GM12878 (cell line): ENCODE results near the gene HIF3A. TPM values are rescaled to one million over a fixed set of nuclear protein-coding genes. Genes with fewer than 3 reads are reported as not detected.

ENCODE experiments used
- ATAC-seq: fragments of 200-7000 bp; cut with Tn5 transposase; 3 replicates; pipeline ENCODE4 v1.9.1; 2020; ENCODE audit warnings: mild to moderate bottlenecking, moderate library complexity
- BruUV-seq: library from RNA; stranded (reverse); fragments of 400-500 nt; replicated peaks from 2 replicates; lab custom pipeline; 2021; lab: Mats Ljungman, UMichigan
- CTCF ChIA-PET: fragments of 300-600 bp; sonication (Branson Sonifier 250); formaldehyde crosslinking; extraction: SDS; loops from one replicate; lab custom pipeline; 2021; ENCODE audit warnings: inconsistent platforms; lab: Yijun Ruan, JAX
- POLR2A ChIA-PET: fragments of 350-600 bp; formaldehyde crosslinking; extraction: SDS; loops from one replicate; lab custom pipeline; 2021; ENCODE audit warnings: inconsistent platforms; lab: Charles Lee
- RAD21 ChIA-PET: fragments of 300-600 bp; sonication (Branson Sonifier 250); formaldehyde crosslinking; loops from one replicate; lab custom pipeline; 2023; ENCODE audit warnings: antibody characterized with exemption; ENCODE audit not compliant: unreplicated experiment; lab: Charles Lee
- SMC1A ChIA-PET: fragments of 300-600 bp; sonication (Branson Sonifier 250); formaldehyde crosslinking; loops from one replicate; lab custom pipeline; 2023; ENCODE audit not compliant: unreplicated experiment, uncharacterized antibody; lab: Charles Lee
- DNase-seq: peaks from one replicate; pipeline ENCODE4 v3.0.0-alpha.2; 2011; ENCODE audit warnings: low read depth, low spot score
- FAIRE-seq: peaks from 3 replicates; lab custom pipeline; 2011; peaks lifted over from hg19 to GRCh38; lab: Jason Lieb, UNC
- H2AFZ ChIP-seq: 2 replicates; pipeline ENCODE4 v1.6.0; 2011; ENCODE audit warnings: low read depth, low read length, control low read depth; ENCODE audit not compliant: control insufficient read depth
- H3K27ac ChIP-seq: 2 replicates; pipeline ENCODE4 v1.5.1; 2011; ENCODE audit warnings: control low read depth; ENCODE audit not compliant: control insufficient read depth, insufficient read depth
- H3K27me3 ChIP-seq, 2 experiments: replicated peaks in 1 of 2; 2 replicates each; pipeline versions ENCODE4 v1.6.0 to v1.6.1; 2011; ENCODE audit warnings: low read length in 1 of 2; ENCODE audit not compliant: control insufficient read depth in 2 of 2, insufficient read depth in 2 of 2
- H3K36me3 ChIP-seq, 2 experiments: 2 replicates each; pipeline ENCODE4 v1.5.1; 2011; ENCODE audit warnings: low read length in 1 of 2; ENCODE audit not compliant: control insufficient read depth in 2 of 2, insufficient read depth in 2 of 2
- H3K4me1 ChIP-seq: 2 replicates; pipeline ENCODE4 v1.6.1; 2011; ENCODE audit warnings: mild to moderate bottlenecking, low read length, moderate library complexity, mixed read lengths; ENCODE audit not compliant: control insufficient read depth, insufficient read depth
- H3K4me2 ChIP-seq: 2 replicates; pipeline ENCODE4 v1.6.0; 2011; ENCODE audit warnings: control low read depth; ENCODE audit not compliant: control insufficient read depth, insufficient read depth
- H3K4me3 ChIP-seq: fragments of 200-600 bp; sonication (generic); 2 replicates; pipeline ENCODE4 v1.5.1; 2016
- H3K79me2 ChIP-seq: 2 replicates; pipeline ENCODE4 v1.6.0; 2011; ENCODE audit warnings: low read length; ENCODE audit not compliant: control insufficient read depth, insufficient read depth
- H3K9ac ChIP-seq: 2 replicates; pipeline ENCODE4 v1.8.0; 2011; ENCODE audit warnings: low read length, control low read depth, mixed read lengths; ENCODE audit not compliant: control insufficient read depth, insufficient read depth
- H3K9me3 ChIP-seq: replicated peaks from 3 replicates; pipeline ENCODE4 v1.5.1; 2011; ENCODE audit warnings: mild to moderate bottlenecking, low read length; ENCODE audit not compliant: control insufficient read depth, insufficient read depth
- H4K20me1 ChIP-seq: 2 replicates; pipeline ENCODE4 v1.6.0; 2011; ENCODE audit not compliant: control insufficient read depth, insufficient read depth
- CEBPZ ChIP-seq: fragments of 150-350 bp; IDR thresholded peaks from 2 replicates; pipeline ENCODE4 v1.6.1; 2016; ENCODE audit warnings: low read depth, low read length
- E4F1 ChIP-seq: fragments of 450-650 bp; IDR thresholded peaks from 2 replicates; pipeline ENCODE4 v1.6.1; 2018; ENCODE audit warnings: borderline replicate concordance, mild to moderate bottlenecking; ENCODE audit not compliant: partially characterized antibody
- GABPA ChIP-seq: IDR thresholded peaks from 2 replicates; pipeline ENCODE4 v1.6.1; 2014; ENCODE audit warnings: antibody characterized with exemption, low read depth, mild to moderate bottlenecking, inconsistent platforms
- HDAC6 ChIP-seq: fragments of 200-600 bp; sonication (generic); IDR thresholded peaks from one replicate; pipeline ENCODE4 v1.8.0; 2017; ENCODE audit warnings: antibody characterized with exemption; ENCODE audit not compliant: unreplicated experiment
- MLLT1 ChIP-seq: fragments of 450-650 bp; IDR thresholded peaks from 2 replicates; pipeline ENCODE4 v1.6.1; 2016; ENCODE audit warnings: mild to moderate bottlenecking
- NFXL1 ChIP-seq: fragments of 450-650 bp; IDR thresholded peaks from 2 replicates; pipeline ENCODE4 v1.6.1; 2017; ENCODE audit warnings: antibody characterized with exemption, mild to moderate bottlenecking, borderline replicate concordance
- NR2C2 ChIP-seq: IDR thresholded peaks from 2 replicates; pipeline ENCODE4 v1.6.1; 2011; ENCODE audit warnings: borderline replicate concordance, low read depth; ENCODE audit not compliant: control insufficient read depth, insufficient read length
- POLR2A ChIP-seq: IDR thresholded peaks from 2 replicates; pipeline ENCODE4 v1.6.1; 2011; ENCODE audit warnings: low read depth, mild to moderate bottlenecking, low read length
- RAD21 ChIP-seq: IDR thresholded peaks from 2 replicates; pipeline ENCODE4 v1.6.1; 2011; ENCODE audit warnings: mild to moderate bottlenecking, low read depth, low read length, moderate library complexity; ENCODE audit not compliant: insufficient read depth
- RAD51 ChIP-seq: fragments of 450-650 bp; IDR thresholded peaks from 2 replicates; pipeline ENCODE4 v1.6.1; 2016; ENCODE audit warnings: moderate library complexity, mild to moderate bottlenecking, inconsistent platforms
- RCOR1 ChIP-seq: conservative IDR thresholded peaks from 2 replicates; pipeline ENCODE4 v1.6.1; 2012; ENCODE audit warnings: low read depth, low read length, improper control_type of control experiment
- SP1 ChIP-seq: IDR thresholded peaks from one replicate; pipeline ENCODE4 v1.6.1; 2011; ENCODE audit warnings: low read depth, low read length
- SREBF2 ChIP-seq: IDR thresholded peaks from 2 replicates; pipeline ENCODE4 v1.6.1; 2012; ENCODE audit warnings: mild to moderate bottlenecking, low read length
- SRF ChIP-seq, 2 experiments: IDR thresholded peaks; 2 replicates each; pipeline ENCODE4 v1.6.1; 2011; ENCODE audit warnings: low read depth in 2 of 2, low read length in 2 of 2, mild to moderate bottlenecking in 1 of 2, moderate library complexity in 1 of 2
- TCF12 ChIP-seq: IDR thresholded peaks from 2 replicates; pipeline ENCODE4 v1.6.1; 2011; ENCODE audit warnings: low read depth, mild to moderate bottlenecking, low read length
- WRNIP1 ChIP-seq: IDR thresholded peaks from 2 replicates; pipeline ENCODE4 v1.6.1; 2011; ENCODE audit warnings: low read depth, low read length, improper control_type of control experiment, borderline replicate concordance
- WGBS: methylation state at CpG from one replicate; pipeline ENCODE4 v1.1.6; 2016; ENCODE audit warnings: low lambda C conversion rate; ENCODE audit not compliant: insufficient replicate concordance, insufficient coverage; ENCODE audit errors: missing lambda C conversion rate; 5-methylcytosine and 5-hydroxymethylcytosine counted together
- in situ Hi-C: fragments of 300-500 bp; cut with MboI; formaldehyde crosslinking; loops from 9 replicates; pipeline ENCODE4 v1.14.3; 2018; ENCODE audit warnings: mixed read lengths
- intact Hi-C: fragments of 100-400 bp; cut with micrococcal nuclease; formaldehyde crosslinking; loops from one replicate; pipeline ENCODE4 v1.14.2; 2022; ENCODE audit not compliant: unreplicated experiment
- polyA plus RNA-seq, 11 experiments: library from polyadenylated mRNA; depleted of rRNA in 4 of 11; unstranded in 6 of 11; stranded (reverse) in 5 of 11; fragments of >200 nt; fragmentation: Nextera tagmentation in 4 of 11; fragmentation: Illumina TruSeq in 1 of 11; extraction: Ambion mirVana in 4 of 11; extraction: Trizol in 1 of 11; gene quantifications; 1 replicate in 1 of 11; 2 replicates in 10 of 11; pipeline versions ENCODE4 v1.2.1 to v1.2.3, GENCODE V29; 2011 to 2016; ENCODE audit warnings: inconsistent platforms in 2 of 11, missing spikeins in 2 of 11, low read depth in 1 of 11
- total RNA-seq, 4 experiments: library from RNA; depleted of rRNA in 3 of 4; stranded (reverse); fragments of >200 nt in 3 of 4; fragmentation: Illumina TruSeq in 1 of 4; extraction: Trizol in 1 of 4; gene quantifications; 2 replicates each; pipeline versions ENCODE4 v1.2.1 to v1.2.3, GENCODE V29; 2013 to 2021

The HIF3A gene
- total and polyA plus RNA-seq, 10 of the 15 experiments (the other 5 are each of a cell fraction or from before 2014, with no cell fraction given) = 0.03 to 0.20 (median 0.06) TPM; not detected in 5

- TF ChIP-seq MLLT1 (no peak), GABPA (no peak), HDAC6 (no peak), WRNIP1 (no peak), E4F1 (no peak), RAD21 (no peak), SREBF2 (no peak)
These were observed 17.7 kb upstream of the HIF3A start (continued) for GRCh38 chr19:46279177-46279576.

GRCh38 chr19:46283771-46284170 lies 13.1 kb upstream of the HIF3A start:
- Histone ChIP-seq H3K36me3 (no peaks in the 10 kb centered on the region), H3K79me2 (no peaks in the 10 kb centered on the region), H3K4me1 (no peaks in the 10 kb centered on the region), H3K27ac (no peak overlapping the region), H4K20me1 (no peaks in the 10 kb centered on the region), H3K9me3 (no peaks in the 10 kb centered on the region), H3K4me3 (no peak overlapping the region), H2AFZ (no peak overlapping the region), H3K4me2 (no peak overlapping the region), H3K9ac (no peak overlapping the region), H3K27me3 (no peaks in the 10 kb centered on the region)
- WGBS = 64% methylated on average over 4 of the region's 4 CpGs
- no TSS peak for BruUV-seq
- intact Hi-C loops (loop anchor here (10.0 kb wide), 1 partner anchor 111 kb away; no protein-coding TSS in a partner anchor), in situ Hi-C loops (loop anchor here (5.0 kb wide), 1 partner anchor 204 kb away; no protein-coding TSS in a partner anchor)
- CTCF ChIA-PET = interaction anchor here (0.5 to 0.7 kb wide), 2 partner anchors 16 to 86 kb away, joined by 3 read pairs; no protein-coding TSS in a partner anchor
- SMC1A ChIA-PET = no interaction called here
- TF ChIP-seq TCF12 (no peak), RAD51 (no peak), CEBPZ (no peak), POLR2A (no peak), SP1 (no peak), NFXL1 (no peak), RCOR1 (no peak), SRF (IDR thresholded peaks at IDR 0.05; ENCODE audit: low read depth in 2 of 2, low read length in 2 of 2) (no peak), NR2C2 (no peak)
- no peak for ATAC-seq
- RAD21 ChIA-PET = no interaction called here
- no peak for DNase-seq
- FAIRE-seq = no peak
- POLR2A ChIA-PET = no interaction called here
